ENCODE measurements around the gene AFAP1. TPM values are rescaled to one million over a fixed set of nuclear protein-coding genes. Genes with fewer than 3 reads are reported as not detected.
A peak's percentile ranks its signal among the peaks of the same experiment; 100 is the strongest.

The AFAP1 gene
- total RNA-seq, 4 donors from 2014 or later, result 8.2 to 55.0 (median 28.9) TPM

DNA sequence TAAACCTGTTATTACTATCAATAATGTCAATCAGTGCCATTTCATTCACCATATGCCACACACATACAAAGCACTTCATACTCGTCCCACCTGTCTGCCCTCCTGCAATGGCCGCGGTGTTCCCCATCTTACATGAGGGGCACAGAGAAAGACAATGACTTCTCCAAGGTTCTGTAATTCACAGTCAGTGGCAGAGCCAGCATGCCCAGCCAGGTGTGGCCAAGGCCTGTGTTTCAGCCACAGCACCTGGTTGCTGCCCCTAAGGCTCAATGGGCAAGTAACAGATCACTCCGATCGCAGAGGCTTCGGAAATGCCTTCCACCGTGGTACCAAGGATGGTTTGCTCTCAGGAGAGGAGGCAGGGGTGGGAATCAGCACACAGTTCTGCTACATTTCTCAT lies 10.9 kb downstream of the AFAP1 start:
- H3K9me3 ChIP-seq, result no peaks in the 10 kb centered on the region
- H3K4me3 ChIP-seq, result no peak overlapping the region
- no peak for TF ChIP-seq POLR2A (IDR thresholded peaks at IDR 0.05)
- TF ChIP-seq CTCF (IDR thresholded peaks at IDR 0.05), result no peak
- H3K27me3 ChIP-seq, result no peaks in the 10 kb centered on the region
- no peaks in the 10 kb centered on the region for H3K36me3 ChIP-seq
- no peak for DNase-seq
- intact Hi-C loops (cut with DNase I; ENCODE audit: low total_unique reads), result no loop called here
- H3K27ac ChIP-seq, result peak overlapping the region in 1 of 2 donors; percentile 22
- peaks cover 0 to 11% of the 10 kb centered on the region in 2 donors for H3K4me1 ChIP-seq

DNA sequence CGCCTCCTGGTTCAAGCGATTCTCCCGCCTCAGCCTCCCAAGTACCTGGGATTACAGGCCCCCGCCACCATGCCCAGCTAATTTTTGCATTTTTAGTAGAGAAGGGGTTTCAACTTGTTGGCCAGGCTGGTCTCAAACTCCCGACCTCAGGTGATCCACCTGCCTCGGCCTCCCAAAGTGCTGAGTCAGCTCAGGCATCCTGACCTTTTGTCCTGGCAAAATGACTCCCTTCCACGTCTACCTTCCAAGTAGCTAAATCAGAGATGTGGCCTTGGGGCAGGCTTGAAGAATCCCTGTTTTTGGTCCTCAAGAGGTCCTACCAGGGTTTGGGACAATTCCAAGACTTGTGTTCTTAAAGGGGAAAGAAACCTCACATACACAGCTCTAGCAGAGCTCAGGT lies 12.8 kb downstream of the AFAP1 start:
- H3K27me3 ChIP-seq, result no peaks in the 10 kb centered on the region
- no peak overlapping the region for H3K4me3 ChIP-seq
- TF ChIP-seq POLR2A (IDR thresholded peaks at IDR 0.05), result no peak
- TF ChIP-seq CTCF (IDR thresholded peaks at IDR 0.05), result no peak
- no peak overlapping the region for H3K27ac ChIP-seq
- peaks cover 0 to 11% of the 10 kb centered on the region in 2 donors for H3K4me1 ChIP-seq
- intact Hi-C loops (cut with DNase I; ENCODE audit: low total_unique reads), result no loop called here
- no peak for DNase-seq
- H3K36me3 ChIP-seq, result no peaks in the 10 kb centered on the region
- H3K9me3 ChIP-seq, result no peaks in the 10 kb centered on the region

- intact Hi-C loops (cut with DNase I; ENCODE audit: low total_unique reads), result no loop called here
- Histone ChIP-seq H3K4me1 (peaks cover 0 to 7% of the 10 kb centered on the region in 2 donors), H3K27ac (no peak overlapping the region)
These were observed 15.1 kb downstream of the AFAP1 start for GRCh38 chr4:7924570-7924969.

DNA sequence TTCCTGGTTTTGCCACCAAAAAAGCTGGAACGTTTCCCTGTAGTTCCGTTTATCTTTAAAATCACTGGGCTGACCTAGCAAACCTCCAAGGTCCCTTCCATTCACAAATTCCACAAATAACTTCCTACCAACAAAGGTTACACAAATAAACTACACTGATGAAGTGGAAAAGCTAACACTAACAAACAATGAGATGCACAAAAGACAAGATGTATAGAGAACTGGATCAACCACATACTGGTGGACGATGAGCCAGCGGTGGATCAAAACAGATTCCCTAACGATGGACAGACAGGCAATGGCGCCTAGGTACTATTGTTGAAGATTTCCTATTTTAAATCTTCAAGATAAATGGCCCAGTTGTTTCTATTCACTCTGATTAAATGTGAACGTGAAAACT lies 15.5 kb downstream of the AFAP1 start:
- Histone ChIP-seq H3K27ac (no peak overlapping the region), H3K27me3 (no peaks in the 10 kb centered on the region), H3K9me3 (no peaks in the 10 kb centered on the region), H3K4me1 (peaks cover 0 to 3% of the 10 kb centered on the region in 2 donors), H3K36me3 (no peaks in the 10 kb centered on the region), H3K4me3 (no peak overlapping the region)
- intact Hi-C loops (cut with DNase I; ENCODE audit: low total_unique reads), result no loop called here
- TF ChIP-seq CTCF (IDR thresholded peaks at IDR 0.05) (no peak), POLR2A (IDR thresholded peaks at IDR 0.05) (no peak)
- no peak for DNase-seq

More at GRCh38 chr4:7924570-7924969, 15.1 kb downstream of the AFAP1 start:
- no peak for DNase-seq
- Histone ChIP-seq H3K27me3 (no peaks in the 10 kb centered on the region), H3K9me3 (no peaks in the 10 kb centered on the region), H3K4me3 (no peak overlapping the region), H3K36me3 (no peaks in the 10 kb centered on the region)
- no peak for TF ChIP-seq POLR2A (IDR thresholded peaks at IDR 0.05)
- TF ChIP-seq CTCF (IDR thresholded peaks at IDR 0.05), result no peak

DNA sequence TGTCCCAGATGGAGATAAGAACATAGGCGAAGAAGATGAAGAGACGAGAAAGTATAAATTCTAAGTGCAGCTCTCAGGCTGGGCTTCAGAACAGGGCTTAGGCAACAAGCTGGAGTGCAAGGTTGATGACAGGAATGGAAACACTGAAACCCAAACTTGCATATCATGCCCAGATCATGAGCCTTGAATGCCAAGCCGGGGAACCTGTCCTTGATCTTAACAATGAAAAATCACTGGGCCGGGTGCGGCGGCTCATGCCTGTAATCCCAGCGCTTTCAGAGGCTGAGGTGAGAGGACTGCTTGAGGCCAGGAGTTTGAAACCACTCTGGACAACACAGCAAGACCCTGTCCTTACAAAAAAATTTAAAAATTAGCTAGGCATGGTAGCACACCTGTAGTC lies 17.2 kb downstream of the AFAP1 start:
- TF ChIP-seq CTCF (IDR thresholded peaks at IDR 0.05) (no peak), POLR2A (IDR thresholded peaks at IDR 0.05) (no peak)
- Histone ChIP-seq H3K27me3 (no peaks in the 10 kb centered on the region), H3K9me3 (no peaks in the 10 kb centered on the region), H3K27ac (no peak overlapping the region), H3K36me3 (no peaks in the 10 kb centered on the region), H3K4me3 (no peak overlapping the region), H3K4me1 (peaks cover 0 to 3% of the 10 kb centered on the region in 2 donors)
- intact Hi-C loops (cut with DNase I; ENCODE audit: low total_unique reads), result no loop called here
- DNase-seq, result no peak

Measured in uterus (tissue), 4 donors.